Measurements from ENCODE around the gene IFIT2. TPM values are rescaled to one million over a fixed set of nuclear protein-coding genes. Genes with fewer than 3 reads are reported as not detected.
"Not testable (repeated sequence)": the region's sequence is repeated elsewhere in the genome, so short reads cannot be mapped to it uniquely, and the experiment has no call there.

IFIT2 gene
- total RNA-seq, 1 experiment from 2014 or later: 1.0 TPM

DNA sequence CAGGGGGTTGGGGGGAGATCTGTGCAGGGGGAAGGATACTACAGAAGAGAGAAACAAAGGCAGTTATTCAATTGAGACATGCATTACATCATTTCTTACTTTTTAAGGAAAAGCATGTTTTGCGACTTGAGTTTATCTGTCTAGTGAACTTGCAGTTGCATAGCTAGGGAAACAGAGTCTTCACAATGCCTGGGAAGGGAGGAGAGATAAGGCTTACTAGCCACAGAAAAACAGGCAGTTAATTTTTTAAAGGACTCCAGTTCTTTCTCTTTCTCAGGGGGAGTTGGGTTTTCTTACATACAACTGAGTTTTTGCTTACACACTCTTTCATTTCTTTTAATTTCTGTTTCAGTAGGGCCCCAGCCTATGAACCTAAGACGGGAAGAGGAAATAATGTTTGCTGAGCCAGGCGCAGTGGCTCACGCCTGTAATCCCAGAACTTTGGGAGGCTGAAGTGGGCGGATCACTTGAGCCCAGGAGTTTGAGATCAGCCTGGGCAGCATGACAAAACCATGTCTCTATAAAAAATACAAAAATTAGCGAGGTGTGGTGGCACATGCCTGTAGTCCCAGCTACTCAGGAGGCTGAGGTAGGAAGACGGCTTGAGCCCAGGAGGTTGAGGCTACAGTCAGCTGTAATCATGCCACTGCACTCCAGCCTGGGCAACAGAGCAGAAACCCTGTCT lies 48.9 kb downstream of the IFIT2 start:
- H3K79me2 ChIP-seq (ENCODE audit: insufficient read depth, low read length); BruUV-seq (replicated peaks); DNase-seq (ENCODE audit: low read depth, low spot score); H2AFZ ChIP-seq (ENCODE audit: low read depth, low read length, poor library complexity, severe bottlenecking); CTCF ChIA-PET; H3K9me2 ChIP-seq (ENCODE audit: insufficient read depth); H3K4me3 ChIP-seq (replicated peaks in 1 of 2; ENCODE audit: low read depth in 1 of 2, low read length in 2 of 2); intact Hi-C loops (cut with micrococcal nuclease); H3K27ac ChIP-seq (ENCODE audit: low read depth, low read length); H3K36me3 ChIP-seq (ENCODE audit: control insufficient read depth in 1 of 2, insufficient read depth in 2 of 2, low read length in 2 of 2); H4K20me1 ChIP-seq (ENCODE audit: insufficient read depth); ATAC-seq; H3K27me3 ChIP-seq (ENCODE audit: insufficient read depth, low read length); POLR2A ChIA-PET; H3K9me3 ChIP-seq (ENCODE audit: control insufficient read depth in 1 of 2, insufficient read depth in 1 of 2, low read depth in 1 of 2, low read length in 2 of 2); RAD21 ChIA-PET (ENCODE audit: low non-redundant PET in 1 of 2, low total read pairs in 2 of 2, uncharacterized antibody in 2 of 2, unreplicated experiment in 2 of 2): not testable (repeated sequence)
- peak overlapping the region; percentile 23; the same call in 1 of the 2 replicates for H3K9ac ChIP-seq (ENCODE audit: low read length)
- H3K4me2 ChIP-seq (ENCODE audit: low read length): peak overlapping the region; percentile 69; the same call in 1 of the 2 replicates
- H3K4me1 ChIP-seq (ENCODE audit: control insufficient read depth in 1 of 2, insufficient read depth in 2 of 2, low read length in 2 of 2): peaks cover 16 to 25% of the 10 kb centered on the region in 2 experiments

DNA sequence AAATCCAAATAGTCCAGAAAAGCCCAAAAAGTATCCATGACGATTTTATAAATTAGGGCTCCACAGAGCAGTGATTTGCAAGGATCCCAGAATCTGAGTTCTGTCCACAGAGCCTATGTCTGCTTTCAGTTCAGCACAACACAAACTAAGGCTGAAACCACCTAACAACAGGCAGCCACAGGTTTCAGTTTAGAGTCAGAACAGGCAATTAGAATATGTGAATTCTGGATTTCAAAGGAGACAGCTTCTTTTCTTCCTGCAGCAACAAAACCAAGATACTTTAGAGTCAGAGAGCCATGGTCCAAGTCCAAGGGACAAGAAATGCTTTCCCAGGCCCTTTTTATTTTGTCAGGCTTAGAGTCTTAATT lies 49.5 kb downstream of the IFIT2 start:
- Histone ChIP-seq H4K20me1 (ENCODE audit: insufficient read depth) (no peaks in the 10 kb centered on the region), H3K4me1 (ENCODE audit: control insufficient read depth in 1 of 2, insufficient read depth in 2 of 2, low read length in 2 of 2) (peaks cover 16 to 25% of the 10 kb centered on the region in 2 experiments), H2AFZ (ENCODE audit: low read depth, low read length, poor library complexity, severe bottlenecking) (peak overlapping the region; percentile 88), H3K79me2 (ENCODE audit: insufficient read depth, low read length) (no peaks in the 10 kb centered on the region), H3K27me3 (ENCODE audit: insufficient read depth, low read length) (no peaks in the 10 kb centered on the region), H3K36me3 (ENCODE audit: control insufficient read depth in 1 of 2, insufficient read depth in 2 of 2, low read length in 2 of 2) (no peaks in the 10 kb centered on the region), H3K9me2 (ENCODE audit: insufficient read depth) (no peaks in the 10 kb centered on the region), H3K9ac (ENCODE audit: low read length) (peak overlapping the region; percentile 23), H3K4me2 (ENCODE audit: low read length) (peak overlapping the region; percentile 69), H3K27ac (ENCODE audit: low read depth, low read length) (peak overlapping the region; percentile 35; the same call in 1 of the 2 replicates), H3K4me3 (replicated peaks in 1 of 2; ENCODE audit: low read depth in 1 of 2, low read length in 2 of 2) (peak overlapping the region in 1 of 2 experiments; percentile 19; a peak in 2 of 4 replicates), H3K9me3 (ENCODE audit: control insufficient read depth in 1 of 2, insufficient read depth in 1 of 2, low read depth in 1 of 2, low read length in 2 of 2) (no peaks in the 10 kb centered on the region)
- peak; percentile 35; the same call in 1 of the 2 replicates for ATAC-seq
- CTCF ChIA-PET: interaction anchor here (1.6 kb wide), 1 partner anchor 18 kb away, joined by 8 read pairs; no protein-coding TSS in a partner anchor
- no peak for TF ChIP-seq ZFX (IDR thresholded peaks at IDR 0.05)
- TF ChIP-seq YY1 (IDR thresholded peaks at IDR 0.05; ENCODE audit: extremely low read depth, insufficient replicate concordance, low read depth, low read length): no peak
- no peak for TF ChIP-seq CEBPB (IDR thresholded peaks at IDR 0.05; ENCODE audit: low read depth)
- TF ChIP-seq, protein P1, sequence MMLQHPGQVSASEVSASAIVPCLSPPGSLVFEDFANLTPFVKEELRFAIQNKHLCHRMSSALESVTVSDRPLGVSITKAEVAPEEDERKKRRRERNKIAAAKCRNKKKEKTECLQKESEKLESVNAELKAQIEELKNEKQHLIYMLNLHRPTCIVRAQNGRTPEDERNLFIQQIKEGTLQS (IDR thresholded peaks at IDR 0.05): no peak
- TF ChIP-seq CBX3 (IDR thresholded peaks at IDR 0.05; ENCODE audit: low read depth): no peak
- no peak for TF ChIP-seq TCF7L2 (IDR thresholded peaks at IDR 0.05; ENCODE audit: borderline replicate concordance, extremely low read depth, insufficient read depth, insufficient read length)
- no peak for TF ChIP-seq SRF (IDR thresholded peaks at IDR 0.05; ENCODE audit: low read depth)
- no peak for TF ChIP-seq RAD21 (IDR thresholded peaks at IDR 0.05; ENCODE audit: low read depth)
- TF ChIP-seq JUND (IDR thresholded peaks at IDR 0.05): no peak
- TF ChIP-seq EZH2phosphoT487 (IDR thresholded peaks at IDR 0.05; ENCODE audit: borderline replicate concordance): no peak
- TF ChIP-seq, protein P2, sequence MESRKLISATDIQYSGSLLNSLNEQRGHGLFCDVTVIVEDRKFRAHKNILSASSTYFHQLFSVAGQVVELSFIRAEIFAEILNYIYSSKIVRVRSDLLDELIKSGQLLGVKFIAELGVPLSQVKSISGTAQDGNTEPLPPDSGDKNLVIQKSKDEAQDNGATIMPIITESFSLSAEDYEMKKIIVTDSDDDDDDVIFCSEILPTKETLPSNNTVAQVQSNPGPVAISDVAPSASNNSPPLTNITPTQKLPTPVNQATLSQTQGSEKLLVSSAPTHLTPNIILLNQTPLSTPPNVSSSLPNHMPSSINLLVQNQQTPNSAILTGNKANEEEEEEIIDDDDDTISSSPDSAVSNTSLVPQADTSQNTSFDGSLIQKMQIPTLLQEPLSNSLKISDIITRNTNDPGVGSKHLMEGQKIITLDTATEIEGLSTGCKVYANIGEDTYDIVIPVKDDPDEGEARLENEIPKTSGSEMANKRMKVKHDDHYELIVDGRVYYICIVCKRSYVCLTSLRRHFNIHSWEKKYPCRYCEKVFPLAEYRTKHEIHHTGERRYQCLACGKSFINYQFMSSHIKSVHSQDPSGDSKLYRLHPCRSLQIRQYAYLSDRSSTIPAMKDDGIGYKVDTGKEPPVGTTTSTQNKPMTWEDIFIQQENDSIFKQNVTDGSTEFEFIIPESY (IDR thresholded peaks at IDR 0.05; ENCODE audit: extremely low read depth, insufficient replicate concordance, low read length): no peak
- TF ChIP-seq SP1 (IDR thresholded peaks at IDR 0.05; ENCODE audit: low read depth): no peak
- TF ChIP-seq FOSL1 (IDR thresholded peaks at IDR 0.05; ENCODE audit: low read depth): no peak
- TF ChIP-seq POLR2A (IDR thresholded peaks at IDR 0.05; ENCODE audit: borderline replicate concordance, extremely low read depth, insufficient read depth, insufficient read length): no peak
- no peak for TF ChIP-seq SIN3A (IDR thresholded peaks at IDR 0.05; ENCODE audit: low read depth)
- TF ChIP-seq ZNF274 (IDR thresholded peaks at IDR 0.05; ENCODE audit: low read depth, low read length): no peak
- POLR2A ChIA-PET: no interaction called here
- RAD21 ChIA-PET (ENCODE audit: low non-redundant PET in 1 of 2, low total read pairs in 2 of 2, uncharacterized antibody in 2 of 2, unreplicated experiment in 2 of 2): interaction anchor here in 1 of 2 experiments (0.6 kb wide), 1 partner anchor 16 kb away, joined by 3 read pairs; no protein-coding TSS in a partner anchor
- intact Hi-C loops (cut with micrococcal nuclease): no loop called here
- BruUV-seq (replicated peaks): no TSS peak
- DNase-seq (ENCODE audit: low read depth, low spot score): no peak

All from HCT116 (cell line).